VCaP (cell line): ENCODE measurements around the gene TMX4.

Source experiments
- H3K27ac ChIP-seq: fragments of 450-650 bp; 2 replicates; pipeline ENCODE4 v1.5.1; 2017
- TF ChIP-seq, protein P1 (sequence below): fragments of 450-650 bp; conservative IDR thresholded peaks from 2 replicates; pipeline ENCODE4 v1.5.1; 2017; ENCODE audit warnings: mild to moderate bottlenecking, moderate library complexity

TMX4 gene

GRCh38 chr20:7937328-7937727 is 82.2 kb downstream of the TMX4 start:
- peak overlapping the region; percentile 79 for H3K27ac ChIP-seq
- TF ChIP-seq, protein P1, sequence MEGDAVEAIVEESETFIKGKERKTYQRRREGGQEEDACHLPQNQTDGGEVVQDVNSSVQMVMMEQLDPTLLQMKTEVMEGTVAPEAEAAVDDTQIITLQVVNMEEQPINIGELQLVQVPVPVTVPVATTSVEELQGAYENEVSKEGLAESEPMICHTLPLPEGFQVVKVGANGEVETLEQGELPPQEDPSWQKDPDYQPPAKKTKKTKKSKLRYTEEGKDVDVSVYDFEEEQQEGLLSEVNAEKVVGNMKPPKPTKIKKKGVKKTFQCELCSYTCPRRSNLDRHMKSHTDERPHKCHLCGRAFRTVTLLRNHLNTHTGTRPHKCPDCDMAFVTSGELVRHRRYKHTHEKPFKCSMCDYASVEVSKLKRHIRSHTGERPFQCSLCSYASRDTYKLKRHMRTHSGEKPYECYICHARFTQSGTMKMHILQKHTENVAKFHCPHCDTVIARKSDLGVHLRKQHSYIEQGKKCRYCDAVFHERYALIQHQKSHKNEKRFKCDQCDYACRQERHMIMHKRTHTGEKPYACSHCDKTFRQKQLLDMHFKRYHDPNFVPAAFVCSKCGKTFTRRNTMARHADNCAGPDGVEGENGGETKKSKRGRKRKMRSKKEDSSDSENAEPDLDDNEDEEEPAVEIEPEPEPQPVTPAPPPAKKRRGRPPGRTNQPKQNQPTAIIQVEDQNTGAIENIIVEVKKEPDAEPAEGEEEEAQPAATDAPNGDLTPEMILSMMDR: no peak

DNA sequence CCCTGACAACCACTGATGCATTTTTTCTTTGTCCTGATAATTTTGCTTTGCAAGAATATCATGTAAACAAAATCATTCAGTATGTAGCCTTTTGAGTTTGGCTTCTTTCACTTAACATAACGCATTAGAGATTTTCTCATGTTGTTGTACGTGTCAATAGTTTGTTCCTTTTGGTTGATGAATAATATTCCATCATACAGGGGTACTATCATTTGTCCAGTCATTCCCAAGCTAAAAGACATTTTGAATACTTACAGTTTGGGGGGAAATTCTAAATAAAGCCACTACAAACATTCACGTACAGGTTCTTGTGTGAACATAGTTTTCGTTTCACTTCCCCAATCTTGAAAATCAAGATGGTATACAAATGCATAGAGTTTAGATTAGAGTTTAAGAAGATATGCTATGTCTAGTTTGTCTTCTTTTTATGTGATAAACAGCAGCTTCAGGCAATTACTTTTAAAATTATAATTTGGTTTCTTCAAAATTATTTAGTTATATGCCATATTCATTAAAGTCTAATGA is 84.5 kb downstream of the TMX4 start:
- TF ChIP-seq, protein P1: no peak
- H3K27ac ChIP-seq: peak overlapping the region; percentile 79

GRCh38 chr20:7933346-7933745 is 86.2 kb downstream of the TMX4 start:
- TF ChIP-seq, protein P1: no peak
- no peak overlapping the region for H3K27ac ChIP-seq

DNA sequence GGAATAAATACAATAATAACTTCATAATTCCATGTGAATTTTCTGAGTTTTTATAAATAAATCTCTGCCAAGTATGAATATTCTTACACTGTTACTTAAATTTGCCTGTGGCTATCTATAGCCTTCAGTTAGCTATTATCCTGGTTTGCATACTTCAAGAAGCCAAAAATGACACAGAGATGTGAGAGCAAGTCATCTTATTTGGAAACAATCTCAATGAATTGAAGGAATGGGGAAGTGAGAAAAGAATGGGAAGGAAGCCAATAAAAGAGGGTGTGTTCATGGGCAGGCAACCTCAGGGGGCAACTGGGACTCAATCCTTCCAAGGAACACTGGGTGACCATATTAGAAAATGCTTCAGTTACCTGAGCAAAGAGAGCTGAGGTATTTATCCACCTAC is 89.2 kb downstream of the TMX4 start:
- no peak overlapping the region for H3K27ac ChIP-seq
- TF ChIP-seq, protein P1: no peak
